Neuronal stem cell (in vitro differentiated cells): ENCODE data around the gene EXT2.

Source experiments
- DNase-seq: peaks from one replicate; pipeline ENCODE4 v3.0.0-alpha.2; 2013; ENCODE audit warnings: low spot score
- H2AFZ ChIP-seq: one replicate; pipeline ENCODE4 v1.6.1; 2013; ENCODE audit warnings: mild to moderate bottlenecking, low read length, inconsistent platforms
- H2AK5ac ChIP-seq: 2 replicates; pipeline ENCODE4 v1.6.1; 2013; ENCODE audit warnings: low read depth, mild to moderate bottlenecking, inconsistent platforms, low read length, moderate library complexity, mixed read lengths
- H2BK120ac ChIP-seq: 2 replicates; pipeline ENCODE4 v1.6.1; 2013; ENCODE audit warnings: low read depth, mild to moderate bottlenecking, inconsistent platforms, low read length, moderate library complexity, mixed read lengths
- H2BK12ac ChIP-seq: one replicate; pipeline ENCODE4 v1.6.1; 2013; ENCODE audit warnings: low read length, inconsistent platforms
- H2BK15ac ChIP-seq: 2 replicates; pipeline ENCODE4 v1.6.1; 2013; ENCODE audit warnings: mild to moderate bottlenecking, low read length, inconsistent platforms, mixed read lengths
- H2BK5ac ChIP-seq: one replicate; pipeline ENCODE4 v1.6.1; 2013; ENCODE audit warnings: inconsistent platforms, mild to moderate bottlenecking, low read length, moderate library complexity
- H3K14ac ChIP-seq: one replicate; pipeline ENCODE4 v1.6.1; 2013; ENCODE audit warnings: low read length, inconsistent platforms
- H3K18ac ChIP-seq: 2 replicates; pipeline ENCODE4 v1.6.1; 2013; ENCODE audit warnings: low read length, inconsistent platforms
- H3K23ac ChIP-seq: 2 replicates; pipeline ENCODE4 v1.6.1; 2013; ENCODE audit warnings: low read depth, mild to moderate bottlenecking, mixed read lengths, low read length, inconsistent platforms; ENCODE audit not compliant: poor library complexity
- H3K27ac ChIP-seq: replicated peaks from 3 replicates; pipeline ENCODE4 v1.5.1; 2013; ENCODE audit warnings: low read length, inconsistent platforms
- H3K27me3 ChIP-seq, 3 experiments: 2 replicates each; pipeline ENCODE4 v1.6.1; 2013; ENCODE audit warnings: low read length in 3 of 3, mild to moderate bottlenecking in 2 of 3, inconsistent platforms in 1 of 3, low read depth in 1 of 3, mixed read lengths in 1 of 3, moderate library complexity in 1 of 3; ENCODE audit not compliant: control insufficient read depth in 3 of 3, insufficient read depth in 3 of 3
- H3K36me3 ChIP-seq, 2 donors: replicated peaks in 1 of 2; 2 replicates each; pipeline ENCODE4 v1.6.1; 2013; ENCODE audit warnings: low read length in 2 of 2; ENCODE audit not compliant: control insufficient read depth in 2 of 2, insufficient read depth in 2 of 2
- H3K4ac ChIP-seq: 2 replicates; pipeline ENCODE4 v1.6.1; 2013; ENCODE audit warnings: inconsistent platforms, mild to moderate bottlenecking, low read length, moderate library complexity
- H3K4me1 ChIP-seq, 2 donors: 1 replicate in 1 of 2; 2 replicates in 1 of 2; pipeline ENCODE4 v1.6.1; 2013; ENCODE audit warnings: low read length in 2 of 2, low read depth in 1 of 2; ENCODE audit not compliant: control insufficient read depth in 2 of 2, insufficient read depth in 1 of 2
- H3K4me2 ChIP-seq: one replicate; pipeline ENCODE4 v1.6.1; 2013; ENCODE audit warnings: mild to moderate bottlenecking, low read length, inconsistent platforms; ENCODE audit not compliant: insufficient read depth, poor library complexity, severe bottlenecking
- H3K4me3 ChIP-seq, 2 donors: 2 replicates each; pipeline ENCODE4 v1.5.1; 2013; ENCODE audit warnings: low read length in 2 of 2, mild to moderate bottlenecking in 2 of 2, inconsistent platforms in 1 of 2, moderate library complexity in 1 of 2
- H3K79me1 ChIP-seq: one replicate; pipeline ENCODE4 v1.6.1; 2013; ENCODE audit warnings: low read depth, mild to moderate bottlenecking, inconsistent platforms, low read length, moderate library complexity
- H3K9ac ChIP-seq: one replicate; pipeline ENCODE4 v1.6.1; 2013; ENCODE audit warnings: mild to moderate bottlenecking, low read depth, low read length, inconsistent platforms; ENCODE audit not compliant: poor library complexity
- H3K9me3 ChIP-seq, 2 donors: replicated peaks in 1 of 2; 2 replicates each; pipeline versions ENCODE3 to v1.6.1; 2013; ENCODE audit warnings: low read length in 2 of 2, mild to moderate bottlenecking in 2 of 2, inconsistent platforms in 1 of 2, low read depth in 1 of 2, mixed read lengths in 1 of 2, moderate library complexity in 1 of 2; ENCODE audit not compliant: control insufficient read depth in 2 of 2, insufficient read depth in 1 of 2
- H4K8ac ChIP-seq: one replicate; pipeline ENCODE4 v1.6.1; 2013; ENCODE audit warnings: low read depth, mild to moderate bottlenecking, inconsistent platforms, low read length, moderate library complexity
- H4K91ac ChIP-seq: one replicate; pipeline ENCODE4 v1.6.1; 2013; ENCODE audit warnings: low read length, low read depth, mild to moderate bottlenecking, inconsistent platforms; ENCODE audit not compliant: poor library complexity
- WGBS, 2 donors: extraction: QIAGEN DNeasy Blood & Tissue Kit; methylation state at CpG; one replicate each; pipeline ENCODE4 v1.1.7; 2013; ENCODE audit warnings: missing lambda C conversion rate in 2 of 2, mixed read lengths in 1 of 2; ENCODE audit not compliant: insufficient read length in 2 of 2, insufficient replicate concordance in 1 of 2; ENCODE audit errors: extremely low coverage in 2 of 2; 5-methylcytosine and 5-hydroxymethylcytosine counted together

Gene EXT2

GRCh38 chr11:44257338-44258189 lies 162.1 kb downstream of the EXT2 start:
- Histone ChIP-seq H3K4me1 (peaks cover 4 to 13% of the 10 kb centered on the region in 2 donors), H2BK15ac (no peak overlapping the region), H2AK5ac (no peak overlapping the region), H3K4ac (no peak overlapping the region), H4K91ac (no peak overlapping the region), H3K9ac (no peak overlapping the region), H3K14ac (no peak overlapping the region), H3K23ac (no peak overlapping the region), H3K9me3 (peaks cover 1 to 9% of the 10 kb centered on the region in 2 donors), H3K27ac (no peak overlapping the region), H3K18ac (no peak overlapping the region), H3K4me3 (no peak overlapping the region), H3K36me3 (no peaks in the 10 kb centered on the region), H3K79me1 (no peaks in the 10 kb centered on the region), H2AFZ (no peak overlapping the region), H2BK5ac (no peak overlapping the region), H4K8ac (no peak overlapping the region), H2BK12ac (no peak overlapping the region), H2BK120ac (no peak overlapping the region), H3K4me2 (no peak overlapping the region), H3K27me3 (no peaks in the 10 kb centered on the region)
- DNase-seq: no peak
- no CpG with 5 or more reads among the region's 8 CpGs for WGBS, 2 donors

- Histone ChIP-seq H2BK5ac (no peak overlapping the region), H3K36me3 (no peaks in the 10 kb centered on the region), H3K9me3 (peaks cover 1 to 3% of the 10 kb centered on the region in 2 donors), H2BK15ac (no peak overlapping the region), H3K14ac (no peak overlapping the region), H3K27ac (no peak overlapping the region), H2AFZ (no peak overlapping the region), H3K4me2 (no peak overlapping the region), H3K4me1 (peaks cover 4 to 13% of the 10 kb centered on the region in 2 donors), H3K23ac (no peak overlapping the region), H3K27me3 (no peaks in the 10 kb centered on the region), H3K4ac (no peak overlapping the region), H4K8ac (no peak overlapping the region), H2BK12ac (no peak overlapping the region), H2AK5ac (no peak overlapping the region), H4K91ac (no peak overlapping the region), H3K79me1 (no peaks in the 10 kb centered on the region), H3K18ac (peak overlapping the region; percentile 29), H3K4me3 (peak overlapping the region in 1 of 2 donors; percentile 13), H2BK120ac (no peak overlapping the region), H3K9ac (no peak overlapping the region)
- no peak for DNase-seq
- no CpG with 5 or more reads among the region's 5 CpGs for WGBS, 2 donors
Observed at GRCh38 chr11:44258190-44258489, 162.7 kb downstream of the EXT2 start.

GRCh38 chr11:44258839-44259420 lies 163.5 kb downstream of the EXT2 start:
- H3K4ac ChIP-seq: no peak overlapping the region
- no peak overlapping the region for H3K27ac ChIP-seq
- WGBS, 2 donors: no CpG with 5 or more reads among the region's 5 CpGs
- H3K23ac ChIP-seq: no peak overlapping the region
- H4K91ac ChIP-seq: no peak overlapping the region
- no peak overlapping the region for H4K8ac ChIP-seq
- H2BK12ac ChIP-seq: no peak overlapping the region
- H2BK120ac ChIP-seq: no peak overlapping the region
- no peak overlapping the region for H3K14ac ChIP-seq
- H3K18ac ChIP-seq: peak overlapping the region; percentile 8
- H3K9me3 ChIP-seq: no peaks in the 10 kb centered on the region
- H2AK5ac ChIP-seq: no peak overlapping the region
- H3K4me1 ChIP-seq: peaks cover 4 to 13% of the 10 kb centered on the region in 2 donors
- no peaks in the 10 kb centered on the region for H3K27me3 ChIP-seq
- H3K4me2 ChIP-seq: no peak overlapping the region
- H3K79me1 ChIP-seq: no peaks in the 10 kb centered on the region
- H2AFZ ChIP-seq: no peak overlapping the region
- H2BK5ac ChIP-seq: no peak overlapping the region
- no peak overlapping the region for H3K9ac ChIP-seq
- DNase-seq: no peak
- no peak overlapping the region for H2BK15ac ChIP-seq
- H3K4me3 ChIP-seq: no peak overlapping the region
- H3K36me3 ChIP-seq: no peaks in the 10 kb centered on the region

- Histone ChIP-seq H2BK120ac (no peak overlapping the region), H3K4me1 (peaks cover 13 to 19% of the 10 kb centered on the region in 2 donors), H2BK15ac (no peak overlapping the region), H3K18ac (peak overlapping the region; percentile 58), H3K4me3 (no peak overlapping the region), H3K36me3 (no peaks in the 10 kb centered on the region), H3K9me3 (no peaks in the 10 kb centered on the region), H3K23ac (no peak overlapping the region), H3K79me1 (no peaks in the 10 kb centered on the region), H3K9ac (no peak overlapping the region), H3K4me2 (no peak overlapping the region), H2BK12ac (no peak overlapping the region), H4K91ac (no peak overlapping the region), H3K27ac (no peak overlapping the region), H3K4ac (no peak overlapping the region), H3K14ac (no peak overlapping the region), H4K8ac (no peak overlapping the region), H2BK5ac (no peak overlapping the region), H3K27me3 (no peaks in the 10 kb centered on the region), H2AFZ (no peak overlapping the region), H2AK5ac (no peak overlapping the region)
- DNase-seq: no peak
- WGBS, 2 donors: no CpG with 5 or more reads among the region's 4 CpGs
Observed at GRCh38 chr11:44260081-44260480, 164.6 kb downstream of the EXT2 start.
